Activated CD8-positive, alpha-beta T cell treated with anti-CD3 and anti-CD28 coated beads, Interleukin-2, amount 10 ng/mL, durations not matched to agents 7 days and 5 days (primary cell): ENCODE results near the gene WNT9B. TPM values are rescaled to one million over a fixed set of nuclear protein-coding genes. Genes with fewer than 3 reads are reported as not detected.

Experiments
- ATAC-seq: fragments of 150-1000 bp; cut with Tn5 transposase; one replicate; pipeline ENCODE4 v1.10.0; 2021; ENCODE audit warnings: moderate library complexity
- CTCF ChIA-PET: fragments of 350-600 bp; sonication (Branson Sonifier 250); formaldehyde crosslinking; loops from one replicate; lab custom pipeline; 2021; ENCODE audit warnings: antibody characterized with exemption; lab: Charles Lee
- POLR2A ChIA-PET: fragments of 350-600 bp; sonication (Branson Sonifier 250); formaldehyde crosslinking; loops from one replicate; lab custom pipeline; 2021; ENCODE audit warnings: antibody characterized with exemption; lab: Charles Lee
- DNase-seq: peaks from one replicate; pipeline ENCODE4 v3.0.0-alpha.2; 2020
- H3K27ac Mint-ChIP-seq: one replicate; pipeline ENCODE4 v1.8.0; 2021; ENCODE audit warnings: mild to moderate bottlenecking, mixed read lengths
- H3K27me3 Mint-ChIP-seq: one replicate; pipeline ENCODE4 v1.8.0; 2021; ENCODE audit warnings: low read depth, mixed read lengths
- H3K36me3 Mint-ChIP-seq: one replicate; pipeline ENCODE4 v1.8.0; 2021; ENCODE audit warnings: low read depth, mixed read lengths
- H3K4me1 Mint-ChIP-seq: one replicate; pipeline ENCODE4 v1.8.0; 2021; ENCODE audit warnings: low read depth, mixed read lengths
- H3K4me3 Mint-ChIP-seq: one replicate; pipeline ENCODE4 v1.8.0; 2021; ENCODE audit warnings: mild to moderate bottlenecking, mixed read lengths
- H3K9me3 Mint-ChIP-seq: one replicate; pipeline ENCODE4 v1.8.0; 2022; ENCODE audit warnings: mixed read lengths; ENCODE audit not compliant: insufficient read depth
- total RNA-seq, 2 experiments: library from RNA; stranded (reverse); gene quantifications; one replicate each; pipeline ENCODE4 v1.2.3, GENCODE V29; 2021

WNT9B gene
- total RNA-seq, 2 experiments from 2014 or later = not detected

DNA sequence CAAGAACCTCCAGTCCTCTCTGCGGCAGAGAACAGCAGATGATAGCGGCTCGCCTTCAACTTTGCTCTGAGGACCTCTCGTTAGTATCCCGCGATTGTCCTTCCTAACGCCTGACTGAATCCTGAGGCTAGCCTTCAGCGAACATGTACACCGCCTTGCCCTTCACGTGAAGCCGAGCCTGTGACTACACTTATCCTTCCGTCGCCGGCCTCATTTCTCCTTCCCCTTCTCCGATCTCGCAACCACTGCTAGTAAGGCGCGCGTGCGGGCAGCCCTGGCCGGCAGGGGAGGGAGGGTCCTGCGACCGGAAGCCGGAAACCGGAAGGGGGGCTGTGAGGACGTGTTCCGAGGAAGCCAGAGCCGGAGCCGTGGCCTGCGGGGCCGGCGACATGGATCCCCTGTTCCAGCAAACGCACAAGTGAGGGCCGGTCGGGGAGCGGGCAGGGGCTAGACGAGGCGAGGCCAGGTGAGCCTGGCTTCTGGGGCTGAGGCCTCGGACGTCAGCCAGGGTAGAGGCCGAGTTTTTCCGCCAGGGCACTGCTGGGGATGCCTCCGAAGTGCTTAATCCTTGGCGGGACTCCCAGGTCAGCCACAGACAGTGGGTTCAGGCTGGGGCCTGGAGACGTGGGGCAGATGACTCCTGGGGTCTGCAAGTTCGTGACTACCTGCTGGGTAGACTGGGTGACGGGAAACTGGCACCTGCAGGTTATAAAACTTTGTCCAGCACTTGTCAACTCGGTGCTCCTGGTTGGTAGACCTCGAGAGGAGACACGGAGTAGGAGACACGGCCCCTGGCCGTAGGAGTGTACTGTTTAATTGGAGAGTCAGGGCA is 71.6 kb downstream of the WNT9B start, which contains the start of gene GOSR2:
Gene GOSR2, plus strand, starts transcription at position 357 of the 832 bp plus-strand sequence. Its CDS starts 33 bp downstream, at position 390.
- Mint-ChIP-seq H3K4me1 (peaks cover 47% of the 10 kb centered on the region), H3K27me3 (no peaks in the 10 kb centered on the region), H3K9me3 (no peaks in the 10 kb centered on the region), H3K4me3 (peak within 1 kb of the TSS; percentile 85), H3K27ac (peak within 1 kb of the TSS; percentile 100), H3K36me3 (peaks cover 13% of the 10 kb centered on the region)
- POLR2A ChIA-PET = interaction anchor here (0.7 kb wide), 1 partner anchor 15 kb away, joined by 3 read pairs; no protein-coding TSS in a partner anchor
- CTCF ChIA-PET = no interaction called here
- DNase-seq (peak; percentile 92), ATAC-seq (peak; percentile 95)

DNA sequence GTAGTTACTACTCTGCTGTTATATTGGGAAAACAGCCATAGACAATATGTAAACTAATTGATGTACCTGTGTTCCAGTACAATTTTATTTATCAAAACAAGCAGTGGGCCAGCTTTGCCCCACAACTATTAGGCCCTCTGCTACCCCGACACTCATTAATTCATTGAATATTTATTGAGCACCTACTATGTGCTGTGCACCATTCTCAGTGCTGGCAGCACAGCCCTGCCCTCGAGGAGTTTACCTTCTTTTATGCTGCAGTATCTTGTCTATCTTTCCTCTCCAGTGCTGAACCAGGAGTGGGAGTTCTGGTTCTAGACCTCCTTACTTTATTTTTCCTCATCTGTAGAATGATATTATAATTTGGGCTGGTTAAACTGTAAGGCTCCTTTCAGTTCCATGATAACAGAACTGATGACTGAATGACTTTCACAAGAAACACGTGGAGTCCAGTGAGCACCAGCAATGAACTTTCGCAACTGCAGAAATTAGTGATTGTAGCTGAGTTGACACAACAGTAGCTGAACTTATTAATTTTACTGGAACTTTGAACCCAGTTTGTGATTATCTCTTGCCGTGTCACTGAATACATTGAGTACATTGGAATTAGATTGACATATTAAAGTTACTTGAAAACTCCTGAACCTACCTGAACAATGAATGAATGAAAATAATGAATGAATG is 73.9 kb downstream of the WNT9B start:
- H3K9me3 Mint-ChIP-seq = no peaks in the 10 kb centered on the region
- ATAC-seq = no peak
- no peaks in the 10 kb centered on the region for H3K27me3 Mint-ChIP-seq
- peaks cover 17% of the 10 kb centered on the region for H3K36me3 Mint-ChIP-seq
- CTCF ChIA-PET = interaction anchor here (2.3 to 3.1 kb wide), 2 partner anchors 14 to 17 kb away, joined by 9 to 11 read pairs; no protein-coding TSS in a partner anchor
- no peak overlapping the region for H3K27ac Mint-ChIP-seq
- peaks cover 52% of the 10 kb centered on the region for H3K4me1 Mint-ChIP-seq
- POLR2A ChIA-PET = no interaction called here
- no peak for DNase-seq
- no peak overlapping the region for H3K4me3 Mint-ChIP-seq

DNA sequence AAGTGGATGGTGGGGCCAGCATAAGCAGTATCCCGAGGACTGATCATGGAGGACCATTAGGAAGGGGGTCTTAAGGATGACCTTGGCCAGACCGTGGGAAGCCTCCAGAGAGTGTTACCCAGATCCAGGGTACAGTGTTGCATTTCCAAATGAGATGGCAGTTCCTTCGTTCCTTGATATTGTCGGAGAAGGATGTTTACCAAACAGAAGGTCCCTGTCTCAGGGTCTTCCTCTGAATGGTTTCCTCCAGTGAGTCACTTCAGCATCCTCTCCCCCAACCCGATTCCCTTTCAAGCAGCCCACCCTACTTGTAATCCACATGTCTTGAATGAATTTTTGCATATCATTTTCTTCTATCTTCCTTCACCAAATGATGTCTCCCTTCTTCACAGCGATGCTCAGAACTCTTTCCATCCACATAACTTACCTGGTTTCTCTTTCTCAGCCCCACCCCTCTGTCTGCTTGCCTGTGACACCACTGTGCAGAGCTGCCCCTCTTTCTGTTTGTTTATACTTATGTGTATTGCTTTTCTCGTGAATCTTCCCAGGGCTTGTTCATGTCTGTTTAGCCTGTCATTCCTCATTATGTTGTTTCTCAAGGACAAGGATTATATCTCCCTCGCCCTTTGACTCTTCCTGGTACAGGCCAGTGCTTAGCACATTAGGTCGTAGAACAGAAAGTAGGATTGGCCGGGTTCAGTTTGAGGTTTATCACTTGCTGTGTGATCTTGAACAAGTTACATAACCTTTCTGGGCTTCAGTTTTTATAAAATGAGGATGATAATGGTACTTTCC is 77.3 kb downstream of the WNT9B start:
- peaks cover 42% of the 10 kb centered on the region for H3K36me3 Mint-ChIP-seq
- POLR2A ChIA-PET = no interaction called here

DNA sequence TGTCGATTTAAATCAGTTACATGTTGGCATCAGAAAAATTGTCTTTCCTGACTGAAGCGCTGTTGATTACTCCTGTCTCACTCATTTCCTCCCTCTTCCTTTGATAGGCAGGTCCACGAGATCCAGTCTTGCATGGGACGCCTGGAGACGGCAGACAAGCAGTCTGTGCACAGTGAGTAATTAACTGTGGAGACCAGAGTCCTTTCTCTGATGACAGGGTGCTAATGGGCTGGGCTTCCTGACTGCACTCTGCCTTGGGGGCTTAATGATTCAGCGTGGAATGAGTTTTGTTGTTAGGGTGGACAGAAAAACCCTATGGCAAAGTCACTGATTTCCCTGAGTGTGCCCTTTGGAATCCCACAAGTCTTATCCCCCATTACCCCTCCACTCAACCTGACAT is 78.0 kb downstream of the WNT9B start:
- H3K27me3 Mint-ChIP-seq = no peaks in the 10 kb centered on the region
- H3K27ac Mint-ChIP-seq = no peak overlapping the region
- DNase-seq (no peak), ATAC-seq (no peak)
- H3K4me1 Mint-ChIP-seq = peaks cover 44% of the 10 kb centered on the region
- ChIA-PET CTCF (no interaction called here), POLR2A (no interaction called here)
- H3K4me3 Mint-ChIP-seq = no peak overlapping the region
- H3K36me3 Mint-ChIP-seq = peaks cover 49% of the 10 kb centered on the region
- H3K9me3 Mint-ChIP-seq = no peaks in the 10 kb centered on the region

More for the DNA sequence above, 77.3 kb downstream of the WNT9B start:
- H3K9me3 Mint-ChIP-seq = no peaks in the 10 kb centered on the region
- CTCF ChIA-PET = interaction anchor here (3.1 kb wide), 1 partner anchor 11 kb away, joined by 11 read pairs; no protein-coding TSS in a partner anchor
- no peak overlapping the region for H3K27ac Mint-ChIP-seq
- no peak overlapping the region for H3K4me3 Mint-ChIP-seq
- DNase-seq (no peak), ATAC-seq (no peak)
- H3K4me1 Mint-ChIP-seq = peaks cover 49% of the 10 kb centered on the region
- H3K27me3 Mint-ChIP-seq = no peaks in the 10 kb centered on the region

DNA sequence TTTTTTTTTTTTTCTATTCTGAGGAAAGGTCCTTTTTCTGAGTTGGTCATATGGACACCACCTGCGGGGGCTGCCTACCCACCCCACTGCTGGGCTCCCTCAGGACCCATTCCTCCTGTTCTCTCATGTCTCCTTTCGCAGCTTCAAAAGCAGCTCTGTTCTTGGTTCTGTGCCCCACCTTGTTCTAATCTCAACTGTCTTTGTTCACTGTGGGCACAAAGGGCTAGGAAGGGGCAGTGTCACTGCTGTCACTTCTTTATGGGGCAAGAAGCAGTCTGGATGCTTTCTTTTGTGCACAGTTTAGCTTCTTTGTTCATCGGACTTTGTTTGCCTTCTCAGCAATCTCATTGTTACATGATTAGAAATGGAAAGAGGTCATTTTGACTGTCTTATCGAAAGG is 78.7 kb downstream of the WNT9B start:
- CTCF ChIA-PET = interaction anchor here (1.2 to 1.3 kb wide), 3 partner anchors 11 to 87 kb away, joined by 3 to 4 read pairs (median 3); no protein-coding TSS in a partner anchor
- peaks cover 37% of the 10 kb centered on the region for H3K4me1 Mint-ChIP-seq

DNA sequence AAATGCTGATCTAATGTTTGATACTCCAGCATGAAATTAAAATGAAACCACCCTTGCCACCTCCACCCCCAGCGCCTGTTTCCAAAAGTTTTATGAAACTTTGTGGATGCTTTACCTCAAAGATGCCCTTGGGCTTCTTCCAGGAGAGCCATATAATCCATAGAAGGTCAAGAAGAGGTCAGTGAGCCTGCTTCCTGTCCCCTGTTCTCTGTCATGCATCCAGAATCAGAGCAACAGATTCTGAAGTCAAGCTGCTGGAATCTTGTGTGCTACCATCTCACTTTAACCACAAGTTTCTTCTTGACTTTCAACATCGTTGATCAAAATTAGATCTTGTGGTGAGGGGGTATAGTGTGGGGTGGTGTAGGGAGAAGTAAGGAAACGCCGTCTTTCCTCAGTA is 80.2 kb downstream of the WNT9B start:
- Mint-ChIP-seq H3K36me3 (peaks cover 59% of the 10 kb centered on the region), H3K4me3 (no peak overlapping the region), H3K9me3 (no peaks in the 10 kb centered on the region), H3K4me1 (peaks cover 22% of the 10 kb centered on the region), H3K27ac (no peak overlapping the region), H3K27me3 (no peaks in the 10 kb centered on the region)
- ATAC-seq = no peak
- POLR2A ChIA-PET = interaction anchor here (0.7 kb wide), 1 partner anchor 744 kb away, joined by 3 read pairs; no protein-coding TSS in a partner anchor
- CTCF ChIA-PET = no interaction called here
- no peak for DNase-seq

More for the DNA sequence above, 78.7 kb downstream of the WNT9B start:
- Mint-ChIP-seq H3K4me3 (no peak overlapping the region), H3K9me3 (no peaks in the 10 kb centered on the region), H3K36me3 (peaks cover 53% of the 10 kb centered on the region), H3K27me3 (no peaks in the 10 kb centered on the region), H3K27ac (no peak overlapping the region)
- ATAC-seq (no peak), DNase-seq (no peak)
- POLR2A ChIA-PET = no interaction called here

DNA sequence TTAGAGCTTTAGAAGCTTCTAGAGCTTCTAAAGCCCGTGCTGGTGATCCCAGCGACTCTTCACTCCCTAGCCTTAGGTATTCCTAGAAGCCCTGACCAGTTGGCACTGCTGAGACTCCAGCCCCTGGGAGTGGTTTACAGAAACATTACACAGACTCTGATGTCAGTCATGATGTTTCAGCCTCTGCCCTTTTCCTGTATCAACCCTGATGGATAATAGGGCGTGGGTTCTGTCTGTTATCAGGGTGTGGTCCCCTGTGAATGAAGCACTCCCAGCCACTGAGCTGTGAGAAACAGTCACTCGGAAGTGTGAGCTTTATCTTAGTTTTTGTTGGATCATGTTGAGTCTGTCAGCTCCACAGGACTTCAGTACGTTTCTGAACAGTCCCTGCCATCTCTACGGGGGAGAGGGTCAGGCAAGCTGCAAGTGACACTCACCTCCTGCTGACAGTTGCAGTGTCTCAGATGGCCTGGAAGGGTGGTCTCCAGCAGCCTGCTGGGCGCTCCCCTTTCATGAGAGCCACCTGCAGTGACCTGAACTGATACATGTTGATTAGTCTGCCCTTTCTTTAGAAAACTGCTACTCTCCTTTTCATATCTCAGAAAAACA is 84.4 kb downstream of the WNT9B start:
- no peak overlapping the region for H3K27ac Mint-ChIP-seq
- ATAC-seq = no peak
- H3K4me3 Mint-ChIP-seq = no peak overlapping the region
- no peaks in the 10 kb centered on the region for H3K9me3 Mint-ChIP-seq
- H3K4me1 Mint-ChIP-seq = peaks cover 3% of the 10 kb centered on the region
- no peaks in the 10 kb centered on the region for H3K27me3 Mint-ChIP-seq
- POLR2A ChIA-PET = no interaction called here
- CTCF ChIA-PET = interaction anchor here (0.6 kb wide), 1 partner anchor 95 kb away, joined by 3 read pairs; no protein-coding TSS in a partner anchor
- DNase-seq = no peak
- H3K36me3 Mint-ChIP-seq = peaks cover 72% of the 10 kb centered on the region

Other genes with a start within 250 kb of the WNT9B start
- not detected for gene WNT3, start 32.9 kb upstream of the WNT9B start, total RNA-seq
- gene GOSR2, start 71.6 kb downstream of the WNT9B start, total RNA-seq = 10 to 100 TPM; 50.6 to 51.5 TPM
- gene RPRML, start 127.7 kb downstream of the WNT9B start, total RNA-seq = under 1 TPM in 1 of 2 experiments, not detected in 1; 0.23 TPM